ENCODE measurements around the gene TUBAL3.

DNA sequence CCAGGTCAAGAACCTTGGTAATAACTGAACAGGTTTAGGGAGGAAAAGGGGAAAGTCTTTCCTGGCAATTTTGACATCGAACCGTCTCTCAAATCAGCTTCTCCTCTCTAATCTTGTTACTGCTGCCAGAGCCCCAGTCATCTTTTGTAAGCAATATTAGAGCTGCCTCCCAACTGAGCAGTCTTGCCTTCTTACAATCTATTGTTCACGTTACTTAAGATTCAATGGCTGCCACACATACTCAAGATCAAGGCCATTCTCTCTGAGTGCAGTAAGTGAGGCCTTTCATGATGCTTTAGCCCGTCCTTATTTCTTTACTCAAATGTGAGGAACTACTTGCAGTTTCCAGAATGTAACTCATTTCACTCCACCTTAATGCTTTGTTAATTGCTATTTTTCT lies 20.1 kb upstream of the TUBAL3 start:
- no peak for TF ChIP-seq EP300 (IDR thresholded peaks at IDR 0.05)
- TF ChIP-seq, protein P1, sequence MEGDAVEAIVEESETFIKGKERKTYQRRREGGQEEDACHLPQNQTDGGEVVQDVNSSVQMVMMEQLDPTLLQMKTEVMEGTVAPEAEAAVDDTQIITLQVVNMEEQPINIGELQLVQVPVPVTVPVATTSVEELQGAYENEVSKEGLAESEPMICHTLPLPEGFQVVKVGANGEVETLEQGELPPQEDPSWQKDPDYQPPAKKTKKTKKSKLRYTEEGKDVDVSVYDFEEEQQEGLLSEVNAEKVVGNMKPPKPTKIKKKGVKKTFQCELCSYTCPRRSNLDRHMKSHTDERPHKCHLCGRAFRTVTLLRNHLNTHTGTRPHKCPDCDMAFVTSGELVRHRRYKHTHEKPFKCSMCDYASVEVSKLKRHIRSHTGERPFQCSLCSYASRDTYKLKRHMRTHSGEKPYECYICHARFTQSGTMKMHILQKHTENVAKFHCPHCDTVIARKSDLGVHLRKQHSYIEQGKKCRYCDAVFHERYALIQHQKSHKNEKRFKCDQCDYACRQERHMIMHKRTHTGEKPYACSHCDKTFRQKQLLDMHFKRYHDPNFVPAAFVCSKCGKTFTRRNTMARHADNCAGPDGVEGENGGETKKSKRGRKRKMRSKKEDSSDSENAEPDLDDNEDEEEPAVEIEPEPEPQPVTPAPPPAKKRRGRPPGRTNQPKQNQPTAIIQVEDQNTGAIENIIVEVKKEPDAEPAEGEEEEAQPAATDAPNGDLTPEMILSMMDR (IDR thresholded peaks at IDR 0.05): no peak

Data from suprapubic skin (tissue), 3 donors.